Left ventricle myocardium superior (tissue), 1 donor: ENCODE data around the gene ANKS1B. TPM values are rescaled to one million over a fixed set of nuclear protein-coding genes. Genes with fewer than 3 reads are reported as not detected.

Experiments used
- ATAC-seq: fragments of 200-7000 bp; cut with Tn5 transposase; one replicate; pipeline ENCODE4 v1.9.1; 2020; ENCODE audit warnings: mild to moderate bottlenecking, moderate library complexity
- DNase-seq: peaks from one replicate; pipeline ENCODE4 v3.0.0-alpha.2; 2020
- intact Hi-C: fragments of 100-400 bp; cut with micrococcal nuclease; formaldehyde crosslinking; loops from one replicate; pipeline ENCODE4 v1.11.0; 2022
- total RNA-seq: library from RNA; stranded (reverse); fragmentation: NEBNext Ultra II Directional; extraction: Animal tissue kit (Norgen Biotek cat#: 25700); gene quantifications from one replicate; pipeline ENCODE4 v1.2.1, GENCODE V29; 2021
- donor health status: DM: no; HTN: yes; CAD: no; lungs with severe emphysema.

The ANKS1B gene
- total RNA-seq, 1 donor from 2014 or later, result 2.5 TPM

DNA sequence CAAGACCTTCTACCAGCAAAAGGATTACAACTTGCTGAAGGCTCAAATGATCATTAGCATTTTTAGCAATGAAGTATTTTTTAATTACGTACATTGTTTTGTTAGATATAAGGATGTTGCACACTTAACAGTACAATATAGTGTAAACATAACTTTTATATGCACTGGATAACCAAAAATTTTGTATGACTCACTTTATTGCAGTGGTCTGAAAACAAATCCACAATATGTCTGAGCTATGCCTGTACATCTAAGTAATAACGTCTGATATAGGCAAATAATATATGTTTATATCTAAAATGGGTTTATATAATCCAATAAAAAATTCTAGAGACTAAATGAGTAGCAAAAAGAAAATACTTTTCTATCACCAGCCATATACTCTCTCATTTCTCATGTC, 10.6 kb downstream of the ANKS1B start:
- intact Hi-C loops, result no loop called here
- ATAC-seq, result no peak

GRCh38 chr12:99966429-99966828, 18.3 kb downstream of the ANKS1B start:
- intact Hi-C loops, result no loop called here
- DNase-seq (no peak), ATAC-seq (no peak)

More for the DNA sequence above, 10.6 kb downstream of the ANKS1B start:
- no peak for DNase-seq

DNA sequence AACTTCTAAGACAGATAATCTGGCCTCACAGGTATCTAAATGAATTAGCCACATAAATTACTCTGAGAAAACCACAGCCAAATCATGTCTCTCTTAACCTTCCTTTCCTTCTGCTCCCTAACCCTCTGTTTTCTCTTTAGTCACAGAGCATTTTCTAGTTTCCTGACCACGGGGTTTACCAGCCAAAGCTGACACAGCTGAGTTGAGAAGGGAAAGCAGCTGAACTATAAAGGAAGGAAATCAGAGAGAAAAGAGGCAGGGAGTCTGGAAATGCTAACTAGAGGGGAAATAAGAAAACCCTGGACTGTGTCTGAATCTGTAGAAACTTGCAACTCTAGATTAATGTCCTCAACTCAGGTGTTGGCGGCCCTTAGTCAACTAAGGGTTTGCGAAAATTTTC, 24.4 kb downstream of the ANKS1B start:
- ATAC-seq (peak; percentile 50), DNase-seq (no peak)
- intact Hi-C loops, result no loop called here

GRCh38 chr12:99959549-99960170, 25.1 kb downstream of the ANKS1B start:
- DNase-seq, result no peak
- intact Hi-C loops, result no loop called here
- ATAC-seq, result peak; percentile 34

DNA sequence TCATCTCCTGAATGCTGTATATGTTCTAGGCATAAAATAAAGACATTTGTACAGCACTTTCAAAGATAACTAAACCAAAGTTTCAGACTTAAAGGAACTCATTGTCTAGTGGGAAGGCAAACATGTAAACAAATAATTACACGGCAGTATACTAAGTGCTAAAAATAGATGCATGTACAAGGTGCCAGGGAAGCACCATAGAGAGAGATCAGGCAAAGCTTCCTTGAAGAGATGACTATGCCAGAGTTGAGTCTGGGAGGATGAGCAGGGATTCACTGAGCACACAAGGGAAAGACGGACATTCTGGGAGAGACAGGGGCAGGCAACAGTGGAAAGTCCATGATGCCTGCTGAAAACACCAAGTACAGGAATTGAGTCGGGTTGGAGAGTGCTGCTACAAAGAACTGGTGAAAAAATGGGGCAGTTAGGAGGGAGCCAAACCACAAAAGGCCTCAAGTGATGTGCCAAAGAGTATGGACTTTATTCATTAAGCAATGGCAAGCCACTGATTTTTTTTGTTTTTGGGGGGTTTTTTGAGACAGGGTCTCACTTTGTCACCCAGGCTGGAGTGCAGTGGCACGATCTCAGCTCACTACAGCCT, 26.8 kb downstream of the ANKS1B start:
- DNase-seq (no peak), ATAC-seq (no peak)
- intact Hi-C loops, result no loop called here

DNA sequence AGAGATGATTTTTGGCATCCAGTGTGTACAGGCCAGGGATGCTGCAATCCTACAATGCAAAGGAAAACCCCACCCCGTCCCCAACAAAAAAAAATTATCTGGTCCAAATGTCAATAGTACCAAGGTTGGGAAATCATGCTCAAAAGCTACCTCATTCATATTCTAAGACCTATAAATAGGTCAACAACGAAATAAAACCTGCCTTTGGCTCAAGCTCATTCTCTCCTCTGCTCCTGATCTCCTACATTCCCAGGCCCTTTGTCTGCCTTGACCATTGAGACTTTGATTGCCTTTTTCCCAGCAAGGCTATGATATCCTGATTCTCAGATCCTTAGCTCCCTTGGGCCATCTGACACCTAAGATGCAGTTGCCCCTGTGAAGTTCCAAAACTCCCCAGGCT, 30.0 kb downstream of the ANKS1B start:
- intact Hi-C loops, result no loop called here
- no peak for DNase-seq
- no peak for ATAC-seq

- intact Hi-C loops, result no loop called here
- ATAC-seq (no peak), DNase-seq (no peak)
These were observed 36.4 kb downstream of the ANKS1B start for GRCh38 chr12:99948370-99948769.

GRCh38 chr12:99946131-99946530, 38.6 kb downstream of the ANKS1B start:
- ATAC-seq (no peak), DNase-seq (no peak)
- intact Hi-C loops, result no loop called here

DNA sequence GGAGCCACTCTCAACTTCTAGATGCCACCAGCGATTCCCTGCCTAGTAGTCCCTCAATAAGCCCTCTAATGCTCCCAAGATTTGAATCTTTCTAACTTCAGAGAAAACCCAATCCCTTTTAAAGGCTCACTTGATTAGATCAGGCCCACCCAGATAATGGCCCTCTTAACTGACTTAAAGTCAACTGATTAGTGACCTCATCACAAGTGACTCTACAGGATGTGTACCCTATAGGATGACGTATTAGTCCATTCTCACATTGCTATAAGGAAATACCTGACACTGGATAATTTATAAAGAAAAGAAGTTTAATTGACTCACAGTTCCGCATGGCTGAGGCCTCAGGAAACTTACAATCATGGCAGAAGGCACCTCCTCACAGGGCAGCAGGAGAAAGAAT, 49.1 kb downstream of the ANKS1B start:
- intact Hi-C loops, result no loop called here
- ATAC-seq, result no peak
- DNase-seq, result no peak

- no peak for DNase-seq
- intact Hi-C loops, result no loop called here
- no peak for ATAC-seq
These were observed 58.1 kb downstream of the ANKS1B start for GRCh38 chr12:99926511-99927169.

DNA sequence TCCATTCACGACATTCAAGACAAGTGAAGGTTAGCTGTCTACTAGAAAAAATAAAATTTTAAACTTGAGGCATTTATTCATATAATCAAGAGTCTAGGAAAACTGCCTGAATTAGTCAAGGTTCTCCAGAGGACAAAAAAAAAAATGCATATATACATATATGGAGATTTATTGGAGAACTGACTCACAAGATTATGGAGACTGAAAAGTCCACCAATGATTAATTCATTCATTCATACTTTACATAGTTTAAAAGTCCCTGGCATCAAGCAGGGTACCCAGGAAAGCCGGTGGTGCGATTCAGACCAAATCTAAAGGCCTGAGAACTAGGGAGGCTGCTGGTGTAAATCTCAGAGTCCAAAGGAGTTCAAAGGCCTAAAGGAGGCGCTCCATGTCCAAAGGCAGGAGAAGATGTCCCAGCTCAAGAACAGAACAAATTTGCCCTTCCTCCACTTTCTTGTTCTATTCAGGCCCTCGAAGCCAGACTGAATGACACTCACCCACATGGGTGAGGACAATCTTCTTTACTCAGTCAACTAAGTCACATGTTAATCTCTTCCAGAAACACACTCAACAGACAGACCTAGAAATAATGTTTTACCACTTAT, 64.3 kb downstream of the ANKS1B start:
- DNase-seq (no peak), ATAC-seq (no peak)
- intact Hi-C loops, result no loop called here

DNA sequence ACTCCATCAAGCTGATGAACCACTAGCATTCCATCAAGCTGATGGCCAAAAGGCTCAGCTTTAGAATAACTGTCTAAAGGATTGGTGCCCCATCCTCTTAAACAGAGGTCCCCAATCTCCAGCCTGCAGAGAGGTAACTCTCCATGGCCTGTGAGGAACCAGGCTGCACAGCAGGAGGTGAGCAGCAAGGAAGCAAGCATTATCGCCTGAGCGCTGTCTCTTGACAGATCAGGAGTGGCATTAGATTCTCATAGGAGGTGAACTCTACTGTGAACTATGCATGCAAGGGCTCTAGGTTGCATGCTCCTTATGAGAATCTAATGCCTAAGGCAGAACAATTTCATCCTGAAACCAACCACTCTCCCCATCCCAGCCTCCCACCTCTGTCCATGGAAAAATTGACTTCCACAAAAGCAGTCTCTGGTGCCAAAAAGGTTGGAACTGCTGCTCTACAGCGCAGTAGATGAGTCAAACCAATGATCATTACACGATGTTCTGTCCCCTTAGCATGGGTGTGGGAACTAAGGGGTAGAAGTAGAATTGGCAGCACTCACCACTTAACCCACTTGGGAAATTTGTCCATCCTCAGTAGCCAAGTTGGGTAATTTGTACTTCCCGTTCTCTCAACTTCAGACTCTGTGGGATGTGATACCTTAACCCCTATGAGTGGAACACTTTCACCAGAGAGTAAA, 66.9 kb downstream of the ANKS1B start:
- DNase-seq, result no peak
- intact Hi-C loops, result no loop called here
- peak; percentile 90 for ATAC-seq

- DNase-seq (no peak), ATAC-seq (no peak)
- intact Hi-C loops, result no loop called here
These were observed 68.2 kb downstream of the ANKS1B start for GRCh38 chr12:99916555-99916954.

DNA sequence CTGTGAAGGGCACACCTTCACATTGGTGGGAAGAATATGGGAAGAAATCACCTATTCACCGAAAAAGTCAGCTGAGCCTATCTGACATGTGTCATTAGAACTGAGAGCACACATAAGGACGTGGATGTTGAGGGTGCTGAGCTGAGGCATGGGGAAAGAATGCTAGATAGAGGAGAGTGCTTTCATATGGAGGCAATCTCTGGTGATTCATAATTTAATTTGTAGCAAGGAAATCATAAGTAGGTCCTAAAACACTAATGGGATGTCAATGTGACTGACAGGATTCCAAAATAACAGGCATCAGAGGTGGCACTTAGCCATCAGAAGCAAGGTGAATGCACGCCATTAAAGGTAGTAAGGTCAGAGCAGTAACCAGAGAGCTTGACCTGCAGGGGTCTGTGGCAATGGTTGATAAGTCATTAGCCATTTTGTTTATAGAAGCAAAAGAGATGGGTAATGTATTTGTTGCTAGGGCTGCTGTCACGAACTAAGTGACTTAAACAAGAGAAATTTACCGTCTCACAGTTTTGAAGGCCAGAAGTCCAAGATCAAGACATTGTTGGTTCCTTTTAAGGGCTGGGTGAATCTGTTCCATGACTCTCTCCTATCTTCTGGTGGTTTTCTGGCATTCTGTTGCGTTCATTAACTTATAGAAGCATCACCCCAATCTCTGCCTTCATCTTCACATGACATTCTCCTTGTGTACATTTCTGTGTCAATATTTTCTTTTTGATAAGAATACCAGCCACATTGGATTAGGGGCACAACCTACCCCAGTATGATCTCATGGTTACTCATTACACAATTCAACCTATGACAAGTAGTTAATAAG, 69.3 kb downstream of the ANKS1B start:
- no peak for DNase-seq
- no peak for ATAC-seq
- intact Hi-C loops, result no loop called here

DNA sequence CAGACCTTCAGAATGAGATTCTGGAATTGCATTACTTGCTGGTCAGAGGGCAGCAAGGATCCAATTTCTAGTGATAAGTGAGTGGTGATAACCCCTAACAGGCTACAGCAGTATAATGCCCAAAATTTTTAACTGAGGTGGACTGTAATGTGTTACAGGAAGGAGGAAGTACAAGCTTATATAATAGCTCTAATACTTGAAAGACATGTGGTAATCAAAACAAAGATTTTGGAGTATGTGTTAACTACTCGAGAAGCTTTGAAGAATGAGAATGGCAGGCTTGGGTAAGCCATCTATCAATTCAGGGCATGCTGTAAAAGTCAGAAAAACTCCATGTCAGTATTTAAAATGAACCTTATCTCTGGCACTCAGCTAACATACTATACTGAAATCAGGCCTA, 70.5 kb downstream of the ANKS1B start:
- ATAC-seq (no peak), DNase-seq (no peak)
- intact Hi-C loops, result no loop called here

DNA sequence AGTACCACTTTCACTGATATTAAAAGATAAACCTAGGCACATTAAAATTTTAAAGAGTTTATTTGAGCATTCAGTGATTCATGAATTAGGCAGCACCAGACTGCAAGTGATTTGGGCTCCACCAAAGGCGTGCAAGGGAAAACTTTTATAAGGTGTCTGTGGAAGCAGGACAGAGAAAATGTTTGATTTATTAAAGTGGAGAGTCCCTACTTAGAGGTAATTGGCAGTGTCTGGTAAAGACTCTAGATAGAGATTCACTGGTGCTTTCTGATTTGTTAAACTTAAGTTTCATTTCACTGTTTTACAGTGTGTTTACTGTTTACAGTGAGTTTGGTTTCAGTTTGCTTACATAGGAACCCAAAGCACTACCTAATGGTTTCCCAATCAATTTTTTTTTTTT, 72.8 kb downstream of the ANKS1B start:
- DNase-seq (no peak), ATAC-seq (no peak)
- intact Hi-C loops, result no loop called here

- intact Hi-C loops, result no loop called here
- no peak for DNase-seq
- peak; percentile 93 for ATAC-seq
These were observed 73.7 kb downstream of the ANKS1B start for GRCh38 chr12:99911081-99911480.

DNA sequence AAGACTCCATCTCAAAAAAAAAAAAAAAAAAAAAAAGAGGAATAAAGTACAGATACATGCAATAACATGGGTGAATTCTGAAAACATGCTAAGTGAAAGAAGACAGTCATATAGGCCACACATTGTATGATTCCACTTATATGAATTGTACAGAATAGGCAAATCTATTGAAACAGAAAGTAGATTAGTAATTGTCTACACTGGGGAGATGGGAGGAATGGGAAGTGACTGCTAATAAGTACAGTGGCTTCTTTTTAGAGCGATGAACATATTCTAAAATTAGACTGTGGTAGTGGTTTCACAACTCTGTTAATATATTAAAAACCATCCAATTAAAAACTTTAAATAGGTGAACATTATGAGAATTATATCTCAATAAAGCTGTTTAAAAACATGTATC, 74.4 kb downstream of the ANKS1B start:
- ATAC-seq (no peak), DNase-seq (no peak)
- intact Hi-C loops, result no loop called here
